BLaER1 treated with 17β-estradiol and CSF1 and Interleukin-3, amounts not matched to agents 10 nM and 100 nM (cell line): ENCODE data around the gene BDH1.
A peak's percentile ranks its signal among the peaks of the same experiment; 100 is the strongest.

ENCODE experiments used
- H3K27ac ChIP-seq, 11 experiments: shearing (Covaris generic); formaldehyde crosslinking; 2 replicates each; pipeline ENCODE4 v1.8.1; 2022
- H3K27me3 ChIP-seq, 11 experiments: shearing (Covaris generic); formaldehyde crosslinking; 2 replicates each; pipeline ENCODE4 v1.8.1; 2022
- H3K36me3 ChIP-seq, 11 experiments: shearing (Covaris generic); formaldehyde crosslinking; 2 replicates each; pipeline ENCODE4 v1.8.1; 2022
- H3K4me1 ChIP-seq, 10 experiments: shearing (Covaris generic); formaldehyde crosslinking; 2 replicates each; pipeline ENCODE4 v1.8.1; 2022
- H3K4me2 ChIP-seq, 11 experiments: shearing (Covaris generic); formaldehyde crosslinking; 2 replicates each; pipeline ENCODE4 v1.8.1; 2022
- H3K4me3 ChIP-seq, 10 experiments: shearing (Covaris generic); formaldehyde crosslinking; 2 replicates each; pipeline ENCODE4 v1.8.1; 2022
- H3K9ac ChIP-seq, 11 experiments: shearing (Covaris generic); formaldehyde crosslinking; 2 replicates each; pipeline ENCODE4 v1.8.1; 2022
- H3K9me3 ChIP-seq, 11 experiments: shearing (Covaris generic); formaldehyde crosslinking; replicated peaks in 1 of 11; 2 replicates each; pipeline ENCODE4 v1.8.1; 2022
- H4K20me1 ChIP-seq, 11 experiments: shearing (Covaris generic); formaldehyde crosslinking; 2 replicates each; pipeline ENCODE4 v1.8.1; 2022
- Cebpa-rat ChIP-seq, 11 experiments: shearing (Covaris generic); IDR thresholded peaks; 2 replicates each; pipeline ENCODE4 v1.8.1; 2022

BDH1 gene

DNA sequence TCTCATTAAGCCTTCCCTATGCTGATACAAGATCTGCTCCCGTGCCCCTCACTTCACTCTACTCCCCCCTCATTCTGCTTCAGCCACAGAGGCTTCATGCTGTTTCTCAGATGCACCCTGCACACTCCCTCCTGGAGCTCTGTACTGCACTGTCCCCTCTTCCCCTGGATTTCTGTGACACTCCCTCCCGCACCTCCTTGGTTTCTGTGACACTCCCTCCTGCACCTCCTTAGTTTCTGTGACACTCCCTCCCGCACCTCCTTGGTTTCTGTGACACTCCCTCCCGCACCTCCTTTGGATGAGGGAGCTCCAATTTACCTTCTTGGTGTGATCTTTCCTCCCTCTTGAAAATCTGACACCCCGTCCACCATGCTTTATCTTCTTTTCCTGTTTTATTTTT, 28.2 kb downstream of the BDH1 start:
- Histone ChIP-seq H4K20me1 (peaks cover 0 to 23% (median 0%) of the 10 kb centered on the region in 11 experiments; a peak in 3 of 22 replicates), H3K4me3 (no peak overlapping the region), H3K27ac (no peak overlapping the region), H3K9ac (no peak overlapping the region), H3K9me3 (no peaks in the 10 kb centered on the region), H3K27me3 (no peaks in the 10 kb centered on the region), H3K4me2 (no peak overlapping the region), H3K4me1 (peaks cover 0 to 3% (median 0%) of the 10 kb centered on the region in 10 experiments; a peak in 1 of 20 replicates), H3K36me3 (peaks cover 54 to 97% (median 87%) of the 10 kb centered on the region in 11 experiments)
- no peak for TF ChIP-seq Cebpa-rat (IDR thresholded peaks at IDR 0.05)

DNA sequence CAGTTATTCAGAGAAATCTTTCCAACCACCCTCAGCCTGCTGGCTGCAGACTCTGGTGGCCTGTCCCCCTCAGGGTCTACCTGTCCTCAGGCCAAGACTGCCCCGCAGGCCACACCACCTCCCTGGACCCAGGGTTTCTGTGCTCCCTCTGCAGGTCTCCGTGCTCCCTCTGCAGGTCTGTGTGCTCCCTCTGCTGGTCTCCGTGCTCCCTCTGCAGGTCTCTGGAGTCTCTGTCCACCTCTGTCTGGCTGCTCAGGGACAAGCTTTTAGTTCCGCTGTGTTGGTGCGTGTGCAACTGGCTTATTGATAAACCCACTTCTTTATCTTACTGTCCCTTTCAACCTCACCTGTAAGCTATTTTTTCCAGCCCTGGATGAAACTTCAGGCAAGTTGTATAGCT, 30.1 kb downstream of the BDH1 start:
- no peak overlapping the region for H3K4me3 ChIP-seq
- peaks cover 42 to 94% (median 82%) of the 10 kb centered on the region in 11 experiments for H3K36me3 ChIP-seq
- H4K20me1 ChIP-seq: peaks cover 0 to 29% (median 0%) of the 10 kb centered on the region in 11 experiments; a peak in 3 of 22 replicates
- no peak for TF ChIP-seq Cebpa-rat (IDR thresholded peaks at IDR 0.05)
- no peak overlapping the region for H3K27ac ChIP-seq
- no peaks in the 10 kb centered on the region for H3K9me3 ChIP-seq
- no peak overlapping the region for H3K4me2 ChIP-seq
- H3K9ac ChIP-seq: no peak overlapping the region
- peaks cover under 1 to 22% (median 16%) of the 10 kb centered on the region in 10 experiments; a peak in 18 of 20 replicates for H3K4me1 ChIP-seq
- no peaks in the 10 kb centered on the region for H3K27me3 ChIP-seq

DNA sequence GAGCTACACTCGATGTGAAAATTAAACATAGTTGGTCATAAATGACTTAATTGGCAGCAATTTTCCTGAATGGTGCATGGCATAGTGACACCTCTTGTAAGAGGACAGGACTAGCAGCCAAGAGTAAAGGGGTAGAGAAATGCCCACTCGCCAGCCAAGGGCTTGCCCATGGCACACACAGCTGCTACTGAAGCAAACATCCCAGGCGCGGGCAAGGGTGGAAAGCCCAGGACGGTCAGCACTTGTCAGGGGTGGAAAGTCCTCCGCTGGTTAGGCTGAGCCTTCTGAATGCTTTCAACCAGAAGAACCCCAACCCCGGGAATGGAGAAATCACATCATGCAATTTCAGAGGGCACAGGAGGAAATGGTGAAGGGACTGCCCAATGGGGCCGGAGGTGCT, 31.6 kb downstream of the BDH1 start:
- H4K20me1 ChIP-seq: peaks cover 0 to 35% (median 0%) of the 10 kb centered on the region in 11 experiments; a peak in 3 of 22 replicates
- H3K27ac ChIP-seq: no peak overlapping the region
- H3K4me3 ChIP-seq: no peak overlapping the region
- peaks cover 0 to 3% (median 0%) of the 10 kb centered on the region in 11 experiments; a peak in 6 of 22 replicates for H3K9me3 ChIP-seq
- H3K4me1 ChIP-seq: peaks cover 6 to 37% (median 32%) of the 10 kb centered on the region in 10 experiments
- H3K9ac ChIP-seq: no peak overlapping the region
- peaks cover 31 to 93% (median 66%) of the 10 kb centered on the region in 11 experiments for H3K36me3 ChIP-seq
- no peak overlapping the region for H3K4me2 ChIP-seq
- no peak for TF ChIP-seq Cebpa-rat (IDR thresholded peaks at IDR 0.05)
- H3K27me3 ChIP-seq: no peaks in the 10 kb centered on the region

DNA sequence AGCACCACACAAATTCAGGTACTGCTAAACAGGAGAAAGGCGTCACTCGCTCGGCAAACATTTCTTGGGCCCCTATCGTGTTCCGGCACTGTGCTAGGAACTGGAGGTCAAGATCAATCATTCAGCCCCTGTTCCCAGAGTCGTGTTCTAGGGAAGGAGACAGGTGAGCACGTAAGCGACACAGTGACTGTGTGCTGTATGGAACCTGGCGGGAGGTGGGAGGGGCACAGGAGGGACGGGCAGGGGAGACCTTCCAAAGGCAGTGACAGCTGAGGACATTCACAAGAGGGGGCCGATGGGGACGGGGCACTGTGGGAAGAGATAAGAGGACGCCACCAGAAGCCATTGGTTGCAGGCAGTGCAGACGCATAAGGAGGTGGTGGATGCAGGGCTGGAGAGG, 32.2 kb downstream of the BDH1 start:
- Histone ChIP-seq H3K4me2 (no peak overlapping the region), H4K20me1 (peaks cover 0 to 35% (median 0%) of the 10 kb centered on the region in 11 experiments; a peak in 3 of 22 replicates), H3K9me3 (peaks cover 0 to 8% (median 0%) of the 10 kb centered on the region in 11 experiments; a peak in 7 of 22 replicates), H3K9ac (no peak overlapping the region), H3K4me3 (no peak overlapping the region), H3K4me1 (peaks cover 6 to 40% (median 34%) of the 10 kb centered on the region in 10 experiments), H3K27ac (no peak overlapping the region), H3K27me3 (no peaks in the 10 kb centered on the region), H3K36me3 (peaks cover 25 to 90% (median 60%) of the 10 kb centered on the region in 11 experiments)
- no peak for TF ChIP-seq Cebpa-rat (IDR thresholded peaks at IDR 0.05)

DNA sequence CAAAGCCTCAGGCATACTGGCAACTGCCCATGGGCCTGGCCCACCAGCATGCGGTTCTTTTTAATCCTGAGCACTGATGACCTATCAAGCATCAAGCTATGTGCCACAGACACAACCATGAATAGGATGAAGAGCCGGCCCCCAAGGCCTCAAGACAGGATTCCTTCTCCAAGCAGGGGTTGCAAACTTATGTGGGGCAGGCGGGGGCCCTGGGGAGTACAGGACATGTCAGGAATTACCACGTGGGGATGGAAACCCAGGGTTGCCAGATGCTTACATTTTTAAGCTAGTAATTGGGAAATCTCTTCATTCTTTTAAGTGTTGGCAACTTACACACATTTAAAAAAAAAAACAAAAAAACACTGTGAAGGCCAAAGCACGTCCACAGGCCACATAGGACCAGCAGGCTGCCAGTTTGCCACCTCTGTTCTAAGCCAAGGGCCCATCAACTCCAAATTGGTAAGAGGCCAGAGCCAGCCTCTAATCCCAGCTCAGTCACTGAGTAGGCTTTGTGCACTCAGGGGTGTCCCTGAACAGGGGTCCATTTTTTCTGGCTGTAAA, 32.8 kb downstream of the BDH1 start:
- no peak for TF ChIP-seq Cebpa-rat (IDR thresholded peaks at IDR 0.05)
- H3K4me2 ChIP-seq: no peak overlapping the region

DNA sequence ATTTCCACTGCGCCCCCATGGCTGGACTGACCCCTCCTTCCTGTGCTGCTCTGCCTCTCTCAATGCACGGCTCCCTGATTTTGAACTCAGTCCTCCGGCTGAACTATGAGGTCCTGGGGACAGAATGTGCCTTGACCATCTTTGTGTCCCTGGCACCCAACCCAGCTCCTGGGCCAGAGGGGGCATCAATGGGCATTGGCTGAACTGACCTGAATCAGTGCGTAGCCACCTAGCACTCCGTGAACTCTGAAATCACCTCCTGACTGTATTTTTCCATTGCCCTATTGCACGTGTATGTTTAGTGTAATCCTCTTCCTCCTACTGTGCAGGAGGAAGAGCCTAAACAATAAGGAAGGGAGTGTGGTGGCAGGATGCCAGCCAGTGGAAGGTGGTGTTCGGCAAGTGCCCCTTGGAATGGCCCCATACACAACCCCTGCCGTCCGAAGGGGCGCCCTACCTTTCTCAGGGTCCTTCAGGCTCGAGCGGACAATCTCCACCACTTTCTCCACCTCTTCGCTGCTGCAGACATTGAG, 33.5 kb downstream of the BDH1 start:
- Histone ChIP-seq H3K4me2 (peak overlapping the region in 5 of 11 experiments; percentile 46 to 80 (median 57); a peak in 5 of 22 replicates), H3K4me1 (peaks cover 6 to 40% (median 34%) of the 10 kb centered on the region in 10 experiments), H3K27ac (no peak overlapping the region), H3K9me3 (peaks cover 0 to 8% (median 0%) of the 10 kb centered on the region in 11 experiments; a peak in 7 of 22 replicates), H3K36me3 (peaks cover 20 to 77% (median 47%) of the 10 kb centered on the region in 11 experiments), H3K27me3 (no peaks in the 10 kb centered on the region), H3K4me3 (no peak overlapping the region), H4K20me1 (peaks cover 0 to 35% (median 0%) of the 10 kb centered on the region in 11 experiments; a peak in 3 of 22 replicates), H3K9ac (no peak overlapping the region)
- no peak for TF ChIP-seq Cebpa-rat (IDR thresholded peaks at IDR 0.05)

More for the DNA sequence above, 32.8 kb downstream of the BDH1 start:
- Histone ChIP-seq H3K27ac (no peak overlapping the region), H3K4me3 (no peak overlapping the region), H3K27me3 (no peaks in the 10 kb centered on the region), H3K36me3 (peaks cover 25 to 84% (median 54%) of the 10 kb centered on the region in 11 experiments), H3K9ac (no peak overlapping the region), H3K9me3 (peaks cover 0 to 8% (median 0%) of the 10 kb centered on the region in 11 experiments; a peak in 7 of 22 replicates), H4K20me1 (peaks cover 0 to 35% (median 0%) of the 10 kb centered on the region in 11 experiments; a peak in 3 of 22 replicates), H3K4me1 (peaks cover 6 to 40% (median 34%) of the 10 kb centered on the region in 10 experiments)

DNA sequence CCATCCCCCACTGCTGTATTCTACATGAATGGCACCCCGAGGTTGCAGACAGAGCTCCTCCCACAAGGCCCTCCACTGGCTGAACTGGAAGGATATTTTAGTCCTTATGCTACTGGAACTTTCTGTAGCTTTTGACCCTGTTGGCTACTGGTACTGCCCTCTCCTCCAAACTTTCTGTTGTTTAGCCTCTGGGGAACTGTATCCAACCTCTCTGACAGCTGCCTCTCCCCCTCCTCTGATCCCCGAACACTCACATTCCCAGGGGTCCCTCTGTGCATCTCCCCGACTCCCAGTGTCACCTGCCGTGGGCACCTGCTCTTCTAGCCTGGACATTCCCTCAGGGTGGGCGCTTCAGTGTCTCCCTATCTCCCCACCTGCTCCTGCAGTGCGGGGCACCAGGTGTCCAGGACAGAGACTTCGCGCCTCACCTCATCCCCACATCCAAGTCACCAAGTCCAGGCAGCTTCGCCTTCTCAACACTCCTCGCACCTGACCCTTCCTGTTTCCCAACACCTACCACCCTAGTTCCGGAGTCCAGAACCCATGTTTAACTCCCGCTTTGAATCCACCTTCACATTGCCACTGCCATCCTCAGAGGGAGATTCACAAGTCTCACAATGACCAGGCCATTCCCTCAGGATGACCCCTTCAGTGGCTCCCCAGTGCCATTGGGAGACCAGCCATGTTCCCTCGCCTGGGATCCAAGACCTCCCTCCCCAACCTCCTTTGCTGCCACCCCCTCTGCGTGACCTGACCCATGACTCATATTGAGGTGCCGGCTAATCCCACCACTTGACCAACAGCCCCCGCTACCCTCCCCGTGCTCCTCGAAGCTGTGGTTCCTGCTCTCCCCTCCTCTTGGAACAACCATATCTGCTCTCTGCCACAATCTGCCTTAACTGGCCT, 34.2 kb downstream of the BDH1 start:
- no peak overlapping the region for H3K4me3 ChIP-seq
- peak overlapping the region in 1 of 11 experiments; percentile 52; a peak in 1 of 22 replicates for H3K27ac ChIP-seq

More for the DNA sequence above, 34.2 kb downstream of the BDH1 start:
- TF ChIP-seq Cebpa-rat (IDR thresholded peaks at IDR 0.05): no peak
- Histone ChIP-seq H3K9me3 (peaks cover 0 to 8% (median 0%) of the 10 kb centered on the region in 11 experiments; a peak in 7 of 22 replicates), H3K9ac (peak overlapping the region in 2 of 11 experiments; percentile 14 to 41; a peak in 1 of 22 replicates), H3K4me2 (peak overlapping the region; percentile 26 to 80 (median 49); a peak in 19 of 22 replicates), H3K4me1 (peaks cover 13 to 47% (median 41%) of the 10 kb centered on the region in 10 experiments), H4K20me1 (peaks cover 0 to 35% (median 0%) of the 10 kb centered on the region in 11 experiments; a peak in 2 of 22 replicates), H3K27me3 (no peaks in the 10 kb centered on the region), H3K36me3 (peaks cover 13 to 70% (median 40%) of the 10 kb centered on the region in 11 experiments; a peak in 20 of 22 replicates)
